ENCODE measurements around the gene CA9.

CA9 gene

GRCh38 chr9:35651956-35652828 is 21.5 kb upstream of the CA9 start:
- no peak for DNase-seq

GRCh38 chr9:35652829-35653209 is 20.9 kb upstream of the CA9 start:
- no peak for DNase-seq

GRCh38 chr9:35653611-35654010 is 20.1 kb upstream of the CA9 start:
- DNase-seq = no peak

DNA sequence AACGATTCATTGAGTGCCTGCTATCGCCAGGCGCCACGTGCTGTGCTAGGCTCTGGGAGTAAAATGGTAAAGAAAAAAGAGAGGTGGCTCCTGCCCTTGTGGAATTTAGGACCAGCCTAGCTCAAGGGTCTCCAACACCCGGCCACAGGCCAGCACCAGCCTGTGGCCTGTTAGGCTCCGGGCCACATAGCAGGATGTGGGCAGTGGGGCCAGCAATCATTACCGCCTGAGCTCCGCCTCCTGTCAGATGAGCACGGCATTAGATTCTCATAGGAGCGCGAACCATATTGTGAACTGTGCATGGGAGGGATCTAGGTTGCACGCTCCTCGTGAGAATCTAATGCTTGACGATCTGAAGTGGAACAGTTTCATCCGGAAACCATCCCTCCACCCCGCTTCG is 17.4 kb upstream of the CA9 start:
- DNase-seq = no peak

DNA sequence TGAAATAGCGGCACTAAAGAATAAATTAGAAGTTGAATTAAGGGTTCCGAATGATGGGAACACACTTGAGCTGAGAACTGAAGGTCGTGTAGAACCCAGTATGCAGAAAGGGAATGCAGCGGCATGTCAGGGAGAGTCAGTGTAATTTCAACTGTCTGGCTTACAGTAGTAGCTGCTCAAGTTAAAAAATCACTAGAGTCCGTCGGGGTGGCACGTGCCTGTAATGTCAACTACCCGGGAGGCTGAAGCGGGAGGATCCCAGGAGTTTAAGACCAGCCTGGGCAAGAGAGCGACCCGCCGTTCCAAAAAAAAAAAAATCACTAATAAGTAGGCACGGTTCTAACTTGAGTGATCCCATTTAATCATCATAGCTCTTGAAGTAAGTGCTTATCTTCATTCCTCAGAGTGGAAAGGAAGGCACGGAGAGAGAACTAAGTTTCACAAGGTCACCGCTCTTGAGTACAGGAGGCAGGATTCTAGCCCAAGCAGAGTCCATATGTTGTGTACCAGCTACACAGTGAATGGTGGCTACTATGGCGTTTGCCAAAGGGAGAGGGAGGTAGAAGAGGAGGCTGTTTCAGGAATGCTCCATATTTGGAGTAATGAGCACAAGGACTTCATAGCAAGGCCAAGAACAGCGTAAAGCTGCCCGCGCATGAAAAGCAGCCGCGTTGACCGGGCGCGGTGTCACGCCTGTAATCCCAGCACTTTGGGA is 16.7 kb upstream of the CA9 start:
- DNase-seq = no peak

DNA sequence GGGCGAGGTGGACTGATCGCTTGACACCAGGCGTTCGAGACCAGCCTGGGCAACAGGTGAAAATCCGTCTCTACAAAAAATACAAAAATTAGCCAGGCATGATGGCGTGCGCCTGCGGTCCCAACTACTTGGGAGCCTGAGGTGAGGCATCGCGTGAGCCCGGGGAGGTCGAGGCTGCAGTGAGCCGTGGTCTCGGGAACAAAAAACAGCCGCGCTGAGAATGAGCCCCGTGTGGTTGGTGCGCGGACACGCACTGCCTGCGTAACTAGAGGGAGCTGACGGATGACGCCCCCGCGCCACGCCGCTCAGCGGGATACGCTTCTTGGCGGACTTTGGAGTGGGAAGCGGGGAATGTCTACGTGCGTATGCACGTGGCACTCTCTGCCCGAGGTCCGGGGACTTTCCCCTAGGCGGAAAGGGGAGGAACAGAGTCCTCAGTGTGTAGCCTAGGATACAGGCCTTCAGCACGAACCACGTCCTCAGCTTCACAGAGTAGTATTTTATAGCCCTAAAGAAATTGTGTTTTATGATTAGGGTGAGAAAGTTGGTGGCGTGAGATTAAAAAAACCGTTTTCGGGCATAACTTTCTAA is 16.1 kb upstream of the CA9 start, which contains the start of gene RMRP:
Gene RMRP, minus strand, starts transcription at position 474 of the 591 bp plus-strand sequence.
- DNase-seq = peak; percentile 98

DNA sequence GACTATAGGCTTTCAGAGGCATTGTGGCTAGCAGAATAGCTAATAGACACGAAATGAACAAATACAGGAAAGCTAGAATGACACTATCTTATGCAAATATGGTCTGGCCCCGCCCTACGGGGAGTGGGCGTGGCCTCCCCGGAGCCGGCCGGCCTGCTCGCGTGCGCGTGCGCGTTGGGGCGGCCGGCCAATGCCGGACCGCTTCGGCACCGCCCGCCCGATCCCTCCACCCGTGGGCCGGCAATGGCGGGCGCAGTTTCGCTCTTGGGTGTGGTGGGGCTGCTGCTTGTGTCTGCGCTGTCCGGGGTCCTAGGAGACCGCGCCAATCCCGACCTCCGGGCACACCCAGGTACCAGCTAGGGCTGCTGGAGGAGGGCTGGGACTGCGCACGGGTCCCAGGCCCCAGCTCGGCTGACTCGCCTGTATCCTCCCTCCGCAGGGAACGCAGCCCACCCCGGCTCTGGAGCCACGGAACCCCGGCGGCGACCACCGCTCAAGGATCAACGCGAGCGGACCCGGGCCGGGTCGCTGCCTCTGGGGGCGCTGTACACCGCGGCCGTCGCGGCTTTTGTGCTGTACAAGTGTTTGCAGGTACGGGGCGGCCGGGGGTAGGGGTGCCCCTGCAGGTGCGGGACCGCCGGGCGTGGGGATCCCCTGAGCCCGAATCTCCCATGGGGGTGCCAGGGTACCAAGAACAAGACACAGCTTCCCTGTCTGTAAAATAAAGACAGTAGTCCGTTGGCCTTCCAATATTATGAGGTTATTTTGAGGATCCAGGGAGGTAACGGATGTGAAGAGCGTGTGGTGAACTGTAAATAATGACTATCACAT is 15.4 kb upstream of the CA9 start, which contains the start of gene CCDC107:
Gene CCDC107, plus strand, starts transcription at position 156 of the 831 bp plus-strand sequence. Its CDS starts 88 bp downstream, at position 244.
- peak; percentile 46 to 88 for DNase-seq

GRCh38 chr9:35658968-35659220 is 14.8 kb upstream of the CA9 start:
- DNase-seq = peak; percentile 26 to 50

- no peak for DNase-seq
These were observed 14.4 kb upstream of the CA9 start for GRCh38 chr9:35659340-35659739.

DNA sequence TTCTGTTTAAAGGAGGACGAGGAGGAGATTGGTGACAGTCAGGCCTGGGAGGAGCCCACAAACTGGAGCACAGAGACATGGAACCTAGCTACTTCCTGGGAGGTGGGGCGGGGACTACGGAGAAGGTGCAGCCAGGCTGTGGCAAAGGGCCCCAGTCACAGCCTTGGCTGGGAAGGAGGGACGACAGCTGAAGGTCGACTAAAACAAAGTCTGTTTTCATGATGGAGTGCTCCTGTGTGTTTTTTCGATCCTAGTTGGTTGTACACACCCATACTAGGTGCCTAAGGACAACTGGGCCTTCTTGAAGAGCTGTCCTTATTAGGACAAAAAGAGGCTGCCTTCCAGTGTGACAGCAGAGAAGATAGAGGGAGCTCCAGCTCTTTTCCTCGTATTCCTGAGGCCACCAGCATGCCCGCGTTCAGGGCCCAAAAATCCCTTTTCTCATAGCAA is 12.7 kb upstream of the CA9 start:
- peak in 1 of 2 experiments; percentile 46 for DNase-seq

DNA sequence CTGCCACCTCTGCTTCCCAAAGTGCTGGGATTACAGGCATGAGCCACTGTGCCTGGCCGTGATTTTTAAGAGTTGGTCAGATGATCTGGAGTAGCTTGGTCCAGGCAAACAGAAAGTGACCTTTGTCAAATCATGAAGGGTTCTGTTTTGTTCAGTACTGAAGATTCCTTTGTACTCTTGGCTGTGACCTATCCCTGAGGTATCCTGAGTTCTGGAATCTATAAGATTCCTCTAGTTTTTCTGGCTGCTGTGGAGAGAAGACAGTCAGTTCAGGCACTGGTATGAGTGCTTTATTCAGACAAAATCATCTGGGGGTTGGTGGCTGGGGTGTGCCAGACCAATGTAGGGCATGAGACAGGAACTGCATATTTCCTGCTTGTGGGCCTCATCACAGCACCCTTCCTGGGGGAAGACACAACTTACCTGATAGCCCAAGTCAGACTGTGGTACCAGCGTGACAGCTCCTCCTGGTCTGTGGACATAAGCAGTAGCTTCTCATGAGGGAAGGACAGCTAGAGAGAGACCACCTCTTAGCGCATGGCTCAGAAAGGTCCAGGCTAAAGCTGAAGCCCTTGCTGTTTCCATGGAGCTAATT is 11.9 kb upstream of the CA9 start:
- DNase-seq = no peak

DNA sequence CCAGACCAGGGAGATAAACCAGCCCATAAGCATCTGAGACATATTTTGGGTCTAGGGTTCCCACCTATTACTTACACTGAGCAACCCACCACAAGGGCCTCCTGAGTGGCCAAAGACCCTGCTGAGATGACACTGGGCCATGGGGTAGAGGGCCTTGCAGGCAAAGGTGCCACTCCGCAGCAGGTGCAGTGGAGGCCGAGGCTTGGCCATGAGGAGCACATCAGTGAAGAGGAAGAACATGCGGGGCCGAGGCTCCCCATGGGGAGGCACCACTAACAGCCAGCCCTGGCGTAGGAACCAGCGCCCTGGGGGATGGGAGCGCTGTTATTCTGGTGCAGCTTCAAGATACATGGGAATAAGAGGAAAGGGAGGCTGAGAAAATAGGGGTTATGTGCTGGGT is 11.3 kb upstream of the CA9 start:
- no peak for DNase-seq

DNA sequence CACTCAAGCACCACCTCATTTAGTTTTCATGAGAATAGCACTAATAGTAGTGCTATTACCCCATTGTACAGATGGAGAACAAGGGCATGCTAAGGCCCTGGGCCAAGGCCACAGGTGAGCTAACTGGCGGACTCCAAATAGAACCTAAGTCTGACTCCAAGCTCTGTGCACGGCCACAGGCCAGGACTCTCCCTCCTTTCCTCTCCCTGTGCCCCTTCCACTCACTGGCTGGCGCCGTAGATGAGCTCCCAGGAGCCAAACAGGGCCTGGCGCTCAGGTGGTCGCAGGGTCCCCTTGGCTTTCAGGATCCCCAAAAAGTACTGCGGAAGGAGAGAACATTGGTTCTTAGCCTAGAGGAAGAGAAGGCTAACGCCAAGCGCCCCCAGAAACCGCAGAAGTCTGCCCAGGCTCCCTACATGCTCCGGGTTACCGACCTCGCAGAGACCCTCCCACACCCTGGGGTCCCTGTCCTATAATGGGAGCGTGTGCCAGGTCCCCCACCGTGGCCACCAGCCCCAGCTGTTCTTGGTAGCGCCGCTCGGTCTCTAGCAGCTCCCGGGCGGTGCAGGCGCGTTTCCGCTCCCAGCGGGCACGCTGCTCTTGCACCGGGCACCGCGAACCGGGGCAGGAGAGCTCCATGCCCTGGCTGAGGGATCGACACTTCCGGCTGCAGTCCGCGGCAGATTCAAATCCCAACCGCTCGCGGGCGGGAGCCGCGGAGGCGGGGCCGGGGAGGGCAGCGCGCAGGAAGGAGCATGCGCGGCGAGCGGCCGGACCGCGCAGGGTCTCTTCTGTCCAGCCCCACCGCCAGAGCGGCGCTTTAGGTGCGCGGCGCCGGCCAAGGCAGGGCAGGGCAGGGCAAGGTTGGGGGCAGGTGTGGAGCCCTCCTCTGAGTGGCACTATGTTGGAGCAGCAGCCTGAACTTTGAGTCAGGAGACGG is 8.9 kb upstream of the CA9 start, which contains the start of gene ARHGEF39:
Gene ARHGEF39, minus strand, starts transcription at position 665 of the 940 bp plus-strand sequence. Its CDS starts 26 bp downstream, at position 639.
- peak; percentile 68 to 92 for DNase-seq

DNA sequence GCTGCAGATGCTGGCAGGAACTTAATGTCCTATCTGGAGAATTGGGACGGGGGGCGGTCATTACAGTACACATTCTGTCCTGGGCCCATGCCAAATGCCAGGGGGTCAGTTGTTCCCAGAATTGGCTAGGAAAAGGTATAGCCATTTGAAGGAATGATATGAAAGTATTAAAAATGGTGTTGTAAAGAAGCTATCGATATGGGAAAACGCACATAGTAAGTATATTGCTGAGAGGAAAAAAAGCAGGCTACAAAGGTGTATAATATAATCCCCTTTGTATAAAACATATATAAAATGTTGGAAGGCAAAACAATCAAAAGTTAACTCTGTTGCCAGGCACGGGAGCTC is 8.3 kb upstream of the CA9 start:
- DNase-seq = no peak

GRCh38 chr9:35666045-35666444 is 7.7 kb upstream of the CA9 start:
- no peak for DNase-seq

DNA sequence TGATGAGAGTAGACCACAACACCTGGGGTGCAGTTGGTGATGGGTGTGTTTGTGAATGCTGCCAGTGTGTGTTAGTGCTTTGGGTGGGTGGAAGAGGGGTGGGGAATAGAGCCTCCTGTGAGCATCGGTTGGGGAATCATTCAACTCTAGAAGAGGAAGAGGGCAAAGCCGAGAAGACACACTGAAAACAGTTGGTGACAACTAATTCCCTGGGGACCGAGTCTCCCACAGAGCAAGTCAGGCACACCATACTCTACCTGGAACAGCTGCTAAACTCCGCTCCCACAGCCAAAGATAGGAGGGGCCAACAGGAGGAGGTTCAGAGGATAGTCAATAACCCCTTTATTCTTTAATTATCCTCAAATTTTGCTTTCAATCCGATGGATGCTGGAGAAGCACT is 7.2 kb upstream of the CA9 start:
- no peak for DNase-seq

- no peak for DNase-seq
These were observed 5.8 kb upstream of the CA9 start for GRCh38 chr9:35667939-35668338.

GRCh38 chr9:35669331-35670145 is 4.2 kb upstream of the CA9 start:
- DNase-seq = peak; percentile 8 to 23

DNA sequence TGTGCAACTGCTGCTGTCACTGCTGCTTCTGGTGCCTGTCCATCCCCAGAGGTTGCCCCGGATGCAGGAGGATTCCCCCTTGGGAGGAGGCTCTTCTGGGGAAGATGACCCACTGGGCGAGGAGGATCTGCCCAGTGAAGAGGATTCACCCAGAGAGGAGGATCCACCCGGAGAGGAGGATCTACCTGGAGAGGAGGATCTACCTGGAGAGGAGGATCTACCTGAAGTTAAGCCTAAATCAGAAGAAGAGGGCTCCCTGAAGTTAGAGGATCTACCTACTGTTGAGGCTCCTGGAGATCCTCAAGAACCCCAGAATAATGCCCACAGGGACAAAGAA is 265 bp downstream of the CA9 start:
- DNase-seq = no peak

DNA sequence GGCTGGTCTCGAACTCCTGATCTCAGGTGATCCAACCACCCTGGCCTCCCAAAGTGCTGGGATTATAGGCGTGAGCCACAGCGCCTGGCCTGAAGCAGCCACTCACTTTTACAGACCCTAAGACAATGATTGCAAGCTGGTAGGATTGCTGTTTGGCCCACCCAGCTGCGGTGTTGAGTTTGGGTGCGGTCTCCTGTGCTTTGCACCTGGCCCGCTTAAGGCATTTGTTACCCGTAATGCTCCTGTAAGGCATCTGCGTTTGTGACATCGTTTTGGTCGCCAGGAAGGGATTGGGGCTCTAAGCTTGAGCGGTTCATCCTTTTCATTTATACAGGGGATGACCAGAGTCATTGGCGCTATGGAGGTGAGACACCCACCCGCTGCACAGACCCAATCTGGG is 1.5 kb downstream of the CA9 start:
- DNase-seq = no peak

Data from NCI-H526 (cell line).